IMR-90 (cell line): ENCODE results near the gene ZNF580. TPM values are rescaled to one million over a fixed set of nuclear protein-coding genes. Genes with fewer than 3 reads are reported as not detected.

Experiments
- ATAC-seq: fragments of 200-7000 bp; cut with Tn5 transposase; 2 replicates; pipeline ENCODE4 v1.9.1; 2020; ENCODE audit warnings: low read depth, mild to moderate bottlenecking, moderate library complexity
- BruUV-seq: library from RNA; stranded (reverse); fragments of 400-500 nt; replicated peaks from 2 replicates; lab custom pipeline; 2021; lab: Mats Ljungman, UMichigan
- CTCF ChIA-PET: fragments of 300-600 bp; formaldehyde crosslinking; extraction: SDS; loops from one replicate; lab custom pipeline; 2021; ENCODE audit warnings: antibody characterized with exemption; lab: Yijun Ruan, JAX
- POLR2A ChIA-PET: fragments of 300-600 bp; sonication (Branson Sonifier 250); formaldehyde crosslinking; loops from one replicate; lab custom pipeline; 2022; ENCODE audit warnings: antibody characterized with exemption; ENCODE audit not compliant: unreplicated experiment; lab: Charles Lee
- DNase-seq: peaks from one replicate; pipeline ENCODE4 v3.0.0; 2013
- H2AFZ ChIP-seq: replicated peaks from 2 replicates; pipeline ENCODE3; 2013; ENCODE audit warnings: low read length, mild to moderate bottlenecking; ENCODE audit not compliant: poor library complexity
- H2AK5ac ChIP-seq: 2 replicates; pipeline ENCODE4 v1.6.1; 2013; ENCODE audit warnings: low read depth, low read length, inconsistent platforms
- H2AK9ac ChIP-seq: replicated peaks from 2 replicates; pipeline ENCODE3; 2013; ENCODE audit warnings: mild to moderate bottlenecking, low read depth, low read length, moderate library complexity; ENCODE audit not compliant: poor library complexity
- H2BK120ac ChIP-seq: 2 replicates; pipeline ENCODE4 v1.6.1; 2013; ENCODE audit warnings: low read depth, low read length, inconsistent platforms
- H2BK15ac ChIP-seq: 3 replicates; pipeline ENCODE4 v1.6.1; 2013; ENCODE audit warnings: low read depth, low read length, inconsistent platforms
- H2BK20ac ChIP-seq: 2 replicates; pipeline ENCODE4 v1.6.1; 2013; ENCODE audit warnings: low read depth, mild to moderate bottlenecking, inconsistent platforms, low read length, moderate library complexity
- H2BK5ac ChIP-seq: 2 replicates; pipeline ENCODE4 v1.6.1; 2013; ENCODE audit warnings: mild to moderate bottlenecking, low read depth, low read length, inconsistent platforms; ENCODE audit not compliant: poor library complexity, severe bottlenecking
- H3K14ac ChIP-seq: replicated peaks from 2 replicates; pipeline ENCODE4 v1.6.1; 2013; ENCODE audit warnings: low read depth, low read length, inconsistent platforms
- H3K18ac ChIP-seq: 2 replicates; pipeline ENCODE4 v1.6.1; 2013; ENCODE audit warnings: low read depth, low read length, control low read depth
- H3K23ac ChIP-seq: 2 replicates; pipeline ENCODE4 v1.6.1; 2013; ENCODE audit warnings: low read depth, low read length, inconsistent platforms
- H3K27ac ChIP-seq: 2 replicates; pipeline ENCODE4 v1.5.1; 2013; ENCODE audit warnings: mild to moderate bottlenecking, control low read depth, low read length; ENCODE audit not compliant: insufficient read depth
- H3K27me3 ChIP-seq: 2 replicates; pipeline ENCODE4 v1.6.1; 2013; ENCODE audit warnings: low read length; ENCODE audit not compliant: control insufficient read depth, insufficient read depth
- H3K36me3 ChIP-seq: 2 replicates; pipeline ENCODE4 v1.6.1; 2013; ENCODE audit warnings: low read length, mixed read lengths; ENCODE audit not compliant: control insufficient read depth, insufficient read depth
- H3K4ac ChIP-seq: 2 replicates; pipeline ENCODE4 v1.6.1; 2013; ENCODE audit warnings: low read depth, low read length, inconsistent platforms
- H3K4me1 ChIP-seq: 2 replicates; pipeline ENCODE4 v1.6.1; 2013; ENCODE audit warnings: low read length, mixed read lengths; ENCODE audit not compliant: control insufficient read depth, insufficient read depth
- H3K4me2 ChIP-seq: 2 replicates; pipeline ENCODE4 v1.6.1; 2013; ENCODE audit warnings: low read depth, mild to moderate bottlenecking, control low read depth, low read length, moderate library complexity
- H3K4me3 ChIP-seq: 2 replicates; pipeline ENCODE4 v1.5.1; 2013; ENCODE audit warnings: low read depth, mild to moderate bottlenecking, control low read depth, low read length, moderate library complexity; ENCODE audit not compliant: insufficient read depth
- H3K56ac ChIP-seq: 2 replicates; pipeline ENCODE4 v1.6.1; 2013; ENCODE audit warnings: low read length, inconsistent platforms; ENCODE audit not compliant: insufficient read depth; ENCODE audit errors: extremely low read depth
- H3K79me1 ChIP-seq, 2 experiments: 2 replicates each; pipeline ENCODE4 v1.6.1; 2013; ENCODE audit warnings: low read length in 2 of 2, inconsistent platforms in 1 of 2, low read depth in 1 of 2
- H3K9ac ChIP-seq: 2 replicates; pipeline ENCODE4 v1.6.1; 2013; ENCODE audit warnings: low read depth, low read length, control low read depth
- H3K9me1 ChIP-seq: 2 replicates; pipeline ENCODE4 v1.6.1; 2013; ENCODE audit warnings: low read length, inconsistent platforms; ENCODE audit not compliant: insufficient read depth
- H3K9me3 ChIP-seq: 2 replicates; pipeline ENCODE4 v1.6.1; 2013; ENCODE audit warnings: low read length; ENCODE audit not compliant: control insufficient read depth, insufficient read depth
- H4K20me1 ChIP-seq: 2 replicates; pipeline ENCODE4 v1.6.1; 2013; ENCODE audit warnings: low read length, inconsistent platforms; ENCODE audit not compliant: insufficient read depth
- H4K5ac ChIP-seq: 2 replicates; pipeline ENCODE4 v1.6.1; 2013; ENCODE audit warnings: mild to moderate bottlenecking, low read depth, low read length, control low read depth
- H4K8ac ChIP-seq, 2 experiments: 2 replicates each; pipeline ENCODE4 v1.6.1; 2013; ENCODE audit warnings: low read depth in 2 of 2, low read length in 2 of 2, control low read depth in 1 of 2, inconsistent platforms in 1 of 2
- H4K91ac ChIP-seq: 2 replicates; pipeline ENCODE4 v1.6.1; 2013; ENCODE audit warnings: low read depth, low read length, inconsistent platforms; ENCODE audit not compliant: insufficient read depth
- MXI1 ChIP-seq: IDR thresholded peaks from 2 replicates; pipeline ENCODE4 v1.6.1; 2012; ENCODE audit warnings: low read depth, mild to moderate bottlenecking, low read length, moderate library complexity, borderline replicate concordance
- WGBS, 2 experiments: methylation state at CpG; one replicate each; pipeline versions ENCODE4 v1.1.5 to v1.1.7; 2013; ENCODE audit warnings: missing lambda C conversion rate in 2 of 2; ENCODE audit not compliant: insufficient read length in 1 of 2; ENCODE audit errors: extremely low coverage in 2 of 2; 5-methylcytosine and 5-hydroxymethylcytosine counted together
- dilution Hi-C: fragments of 300-500 bp; cut with HindIII; formaldehyde crosslinking; loops from one replicate; pipeline ENCODE4 v1.14.3; 2018; ENCODE audit warnings: low sequenced_read_pairs; ENCODE audit not compliant: unreplicated experiment
- in situ Hi-C: fragments of 300-500 bp; cut with MboI; formaldehyde crosslinking; loops from 3 replicates; pipeline ENCODE4 v1.14.3; 2019; ENCODE audit warnings: low sequenced_read_pairs, inconsistent platforms, mixed read lengths
- intact Hi-C: fragments of 100-400 bp; cut with micrococcal nuclease; formaldehyde crosslinking; loops from 2 replicates; pipeline ENCODE4 v1.10.0; 2022
- polyA plus RNA-seq, 3 experiments: library from polyadenylated mRNA; depleted of rRNA; stranded (reverse); fragments of >200 nt; gene quantifications; 2 replicates each; pipeline ENCODE4 v1.2.3, GENCODE V29; 2012; ENCODE audit warnings: low replicate concordance in 1 of 3
- total RNA-seq: library from RNA; depleted of rRNA; stranded (reverse); fragments of >200 nt; gene quantifications from 2 replicates; pipeline ENCODE4 v1.2.3, GENCODE V29; 2012
- TF ChIP-seq, protein P1 (sequence below): fragments of 150-350 bp; IDR thresholded peaks from 2 replicates; pipeline ENCODE4 v1.6.1; 2016; ENCODE audit warnings: low read depth, mild to moderate bottlenecking, low read length, moderate library complexity, borderline replicate concordance

ZNF580 gene
- total and polyA plus RNA-seq, 2 of the 4 experiments (the other 2 are of a cell fraction) = 1.4 to 36.9 TPM

DNA sequence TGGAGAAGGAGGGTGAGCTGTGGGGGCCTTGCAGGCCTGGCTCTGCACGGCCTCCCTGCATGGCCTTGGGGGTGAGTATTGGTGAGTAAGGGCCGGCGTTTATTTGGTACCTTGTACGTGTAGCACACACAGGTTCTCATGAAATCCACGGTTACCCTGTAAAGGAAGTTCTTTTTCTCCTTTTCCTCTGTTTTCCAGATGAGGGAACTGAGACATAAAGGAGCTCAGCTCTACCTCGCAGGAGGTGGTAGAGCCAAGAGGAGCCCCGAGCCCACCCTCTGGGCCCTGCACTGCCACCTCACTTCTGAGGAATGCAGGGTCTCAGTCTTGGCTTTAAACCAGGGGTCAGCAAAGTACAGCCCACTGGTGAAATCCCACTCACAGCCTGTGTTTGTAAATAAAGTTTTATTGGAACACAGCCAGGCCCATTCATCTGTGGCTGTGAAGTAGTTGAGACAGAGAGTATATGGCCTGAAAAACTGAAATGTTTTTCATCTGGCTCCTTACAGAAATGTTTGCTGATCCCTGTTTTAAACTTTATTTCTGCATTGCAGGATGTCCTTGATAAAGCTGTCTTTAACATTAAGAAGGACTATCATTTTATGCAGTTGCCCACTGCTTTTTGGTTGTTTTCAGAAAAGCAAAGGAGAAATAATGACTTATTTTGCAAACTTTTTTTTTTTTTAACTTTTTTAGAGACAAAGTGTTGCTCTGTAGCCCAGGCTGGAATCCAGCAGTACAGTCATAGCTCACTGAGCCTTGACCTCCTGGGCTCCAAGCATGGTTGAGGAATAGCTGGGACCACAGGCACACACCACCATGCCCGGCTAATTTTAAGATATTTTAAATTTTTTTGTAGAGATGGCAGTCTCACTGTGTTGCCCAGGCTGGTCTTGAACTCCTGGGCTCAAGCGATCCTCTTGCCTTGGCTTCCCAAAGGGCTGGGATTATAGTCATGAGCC is 40.6 kb downstream of the ZNF580 start:
- Histone ChIP-seq H3K4me3 (no peak overlapping the region), H2BK15ac (no peak overlapping the region), H3K4me2 (no peak overlapping the region), H3K23ac (no peak overlapping the region), H4K91ac (no peak overlapping the region), H3K27ac (peak overlapping the region; percentile 7; the same call in 1 of the 2 replicates), H3K36me3 (peaks cover 61% of the 10 kb centered on the region), H3K56ac (no peak overlapping the region), H3K9ac (no peak overlapping the region), H4K8ac (no peak overlapping the region), H3K14ac (no peak overlapping the region), H3K4ac (no peak overlapping the region), H3K9me1 (peaks cover 11% of the 10 kb centered on the region; the same call in 1 of the 2 replicates), H2BK120ac (no peak overlapping the region), H3K9me3 (no peaks in the 10 kb centered on the region), H4K5ac (no peak overlapping the region), H2BK20ac (no peak overlapping the region), H2AK9ac (no peak overlapping the region), H3K27me3 (no peaks in the 10 kb centered on the region), H2BK5ac (no peak overlapping the region), H2AFZ (no peak overlapping the region), H4K20me1 (peaks cover 86% of the 10 kb centered on the region), H3K18ac (no peak overlapping the region), H2AK5ac (no peak overlapping the region), H3K4me1 (peaks cover 7% of the 10 kb centered on the region), H3K79me1 (peaks cover 26 to 80% of the 10 kb centered on the region in 2 experiments)
- CTCF ChIA-PET = interaction anchor here (1.3 to 1.4 kb wide), 2 partner anchors 10 to 27 kb away, joined by 3 read pairs; no protein-coding TSS in a partner anchor
- dilution Hi-C loops (no loop called here), intact Hi-C loops (no loop called here), in situ Hi-C loops (loop anchor here (25.0 kb wide), 1 partner anchor 456 kb away; the partner anchor contains the start of gene ZNF444)
- DNase-seq (peak; percentile 53), ATAC-seq (peak; percentile 78)
- WGBS, 2 experiments = 67% methylated on average over 1 of the region's 9 CpGs; no CpG with 5 or more reads in 1 of the 2 experiments
- TF ChIP-seq, protein P1, sequence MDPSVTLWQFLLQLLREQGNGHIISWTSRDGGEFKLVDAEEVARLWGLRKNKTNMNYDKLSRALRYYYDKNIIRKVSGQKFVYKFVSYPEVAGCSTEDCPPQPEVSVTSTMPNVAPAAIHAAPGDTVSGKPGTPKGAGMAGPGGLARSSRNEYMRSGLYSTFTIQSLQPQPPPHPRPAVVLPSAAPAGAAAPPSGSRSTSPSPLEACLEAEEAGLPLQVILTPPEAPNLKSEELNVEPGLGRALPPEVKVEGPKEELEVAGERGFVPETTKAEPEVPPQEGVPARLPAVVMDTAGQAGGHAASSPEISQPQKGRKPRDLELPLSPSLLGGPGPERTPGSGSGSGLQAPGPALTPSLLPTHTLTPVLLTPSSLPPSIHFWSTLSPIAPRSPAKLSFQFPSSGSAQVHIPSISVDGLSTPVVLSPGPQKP = no peak
- TF ChIP-seq MXI1 = 0 out of 2 replicates have a peak, but pooled peaks have one; percentile 25
- POLR2A ChIA-PET = interaction anchor here (0.7 kb wide), 1 partner anchor 32 kb away, joined by 12 read pairs; no protein-coding TSS in a partner anchor
- BruUV-seq = no TSS peak
